Activated naive CD4-positive, alpha-beta T cell treated with anti-CD3 and anti-CD28 coated beads for 36 hours (primary cell): ENCODE measurements around the gene ZFAND3. TPM values are rescaled to one million over a fixed set of nuclear protein-coding genes. Genes with fewer than 3 reads are reported as not detected.

Experiments used
- CTCF ChIA-PET: fragments of 350-600 bp; sonication (Branson Sonifier 250); formaldehyde crosslinking; loops from one replicate; lab custom pipeline; 2021; ENCODE audit warnings: antibody characterized with exemption; lab: Charles Lee
- DNase-seq: peaks from one replicate; pipeline ENCODE4 v3.0.0-alpha.2; 2020
- H3K27ac Mint-ChIP-seq: one replicate; pipeline ENCODE4 v1.8.0; 2021; ENCODE audit warnings: mild to moderate bottlenecking, mixed read lengths
- H3K27me3 Mint-ChIP-seq: one replicate; pipeline ENCODE4 v1.8.0; 2021; ENCODE audit warnings: low read depth, mixed read lengths
- H3K36me3 Mint-ChIP-seq: one replicate; pipeline ENCODE4 v1.8.0; 2021; ENCODE audit warnings: low read depth, mixed read lengths
- H3K4me1 Mint-ChIP-seq: one replicate; pipeline ENCODE4 v1.8.0; 2021; ENCODE audit warnings: low read depth, mixed read lengths
- H3K4me3 Mint-ChIP-seq: one replicate; pipeline ENCODE4 v1.8.0; 2021; ENCODE audit warnings: mild to moderate bottlenecking, moderate library complexity, mixed read lengths
- H3K9me3 Mint-ChIP-seq: one replicate; pipeline ENCODE4 v1.8.0; 2021; ENCODE audit warnings: mixed read lengths
- intact Hi-C: fragments of 100-400 bp; cut with micrococcal nuclease; formaldehyde crosslinking; loops from one replicate; pipeline ENCODE4 v1.15.1; 2023
- total RNA-seq, 2 experiments: library from RNA; stranded (reverse); gene quantifications; one replicate each; pipeline ENCODE4 v1.2.3, GENCODE V29; 2021

The ZFAND3 gene
- total RNA-seq, 2 experiments from 2014 or later = 33.6 to 35.3 TPM

- intact Hi-C loops = loop anchor here (2.0 kb wide), 1 partner anchor 20 kb away; no protein-coding TSS in a partner anchor
- Mint-ChIP-seq H3K9me3 (no peaks in the 10 kb centered on the region), H3K4me3 (peak overlapping the region; percentile 92), H3K36me3 (peaks cover 3% of the 10 kb centered on the region), H3K27ac (peak overlapping the region; percentile 90), H3K27me3 (no peaks in the 10 kb centered on the region), H3K4me1 (peaks cover 63% of the 10 kb centered on the region)
- DNase-seq = no peak
- CTCF ChIA-PET = interaction anchor here (1.2 kb wide), 1 partner anchor 164 kb away, joined by 3 read pairs; no protein-coding TSS in a partner anchor
These were observed 1.2 kb downstream of the ZFAND3 start for GRCh38 chr6:37820718-37821079.

- intact Hi-C loops = loop anchor here (2.0 kb wide), 1 partner anchor 19 kb away; no protein-coding TSS in a partner anchor
- no peak for DNase-seq
- Mint-ChIP-seq H3K36me3 (peaks cover 3% of the 10 kb centered on the region), H3K4me1 (peaks cover 71% of the 10 kb centered on the region), H3K27ac (no peak overlapping the region), H3K9me3 (no peaks in the 10 kb centered on the region), H3K27me3 (no peaks in the 10 kb centered on the region), H3K4me3 (peak overlapping the region; percentile 92)
- CTCF ChIA-PET = no interaction called here
These were observed 1.9 kb downstream of the ZFAND3 start for GRCh38 chr6:37821446-37821845.

GRCh38 chr6:37822851-37823682, 3.5 kb downstream of the ZFAND3 start:
- Mint-ChIP-seq H3K27ac (no peak overlapping the region), H3K27me3 (no peaks in the 10 kb centered on the region), H3K4me3 (peak overlapping the region; percentile 1), H3K4me1 (peaks cover 73% of the 10 kb centered on the region), H3K9me3 (no peaks in the 10 kb centered on the region), H3K36me3 (peaks cover 3% of the 10 kb centered on the region)
- CTCF ChIA-PET = interaction anchor here (0.6 kb wide), 3 partner anchors 15 to 1042 kb away, joined by 3 to 5 read pairs (median 4); no protein-coding TSS in a partner anchor
- peak; percentile 64 for DNase-seq
- intact Hi-C loops = no loop called here

- no peaks in the 10 kb centered on the region for H3K9me3 Mint-ChIP-seq
- H3K4me3 Mint-ChIP-seq = no peak overlapping the region
- no peak overlapping the region for H3K27ac Mint-ChIP-seq
- peaks cover 69% of the 10 kb centered on the region for H3K4me1 Mint-ChIP-seq
- no peak for DNase-seq
- H3K27me3 Mint-ChIP-seq = no peaks in the 10 kb centered on the region
- CTCF ChIA-PET = interaction anchor here (0.7 kb wide), 1 partner anchor 124 kb away, joined by 3 read pairs; no protein-coding TSS in a partner anchor
- intact Hi-C loops = no loop called here
- peaks cover 3% of the 10 kb centered on the region for H3K36me3 Mint-ChIP-seq
These were observed 4.6 kb downstream of the ZFAND3 start for GRCh38 chr6:37824170-37824569.

GRCh38 chr6:37826188-37826587, 6.7 kb downstream of the ZFAND3 start:
- no peak for DNase-seq
- CTCF ChIA-PET = interaction anchor here (0.8 kb wide), 1 partner anchor 35 kb away, joined by 3 read pairs; no protein-coding TSS in a partner anchor
- no peaks in the 10 kb centered on the region for H3K27me3 Mint-ChIP-seq
- intact Hi-C loops = no loop called here
- H3K9me3 Mint-ChIP-seq = no peaks in the 10 kb centered on the region
- H3K4me1 Mint-ChIP-seq = peaks cover 74% of the 10 kb centered on the region
- H3K27ac Mint-ChIP-seq = no peak overlapping the region
- no peaks in the 10 kb centered on the region for H3K36me3 Mint-ChIP-seq
- no peak overlapping the region for H3K4me3 Mint-ChIP-seq

GRCh38 chr6:37826993-37827392, 7.5 kb downstream of the ZFAND3 start:
- Mint-ChIP-seq H3K4me3 (no peak overlapping the region), H3K4me1 (peaks cover 74% of the 10 kb centered on the region), H3K27ac (no peak overlapping the region), H3K36me3 (peaks cover 5% of the 10 kb centered on the region), H3K9me3 (no peaks in the 10 kb centered on the region), H3K27me3 (no peaks in the 10 kb centered on the region)
- no peak for DNase-seq
- intact Hi-C loops = no loop called here
- CTCF ChIA-PET = interaction anchor here (0.5 to 0.8 kb wide), 5 partner anchors 36 to 310 kb away, joined by 3 to 5 read pairs (median 3); no protein-coding TSS in a partner anchor

GRCh38 chr6:37827603-37828265, 8.2 kb downstream of the ZFAND3 start:
- Mint-ChIP-seq H3K4me3 (no peak overlapping the region), H3K27ac (no peak overlapping the region), H3K4me1 (peaks cover 72% of the 10 kb centered on the region), H3K9me3 (no peaks in the 10 kb centered on the region), H3K36me3 (peaks cover 9% of the 10 kb centered on the region), H3K27me3 (no peaks in the 10 kb centered on the region)
- CTCF ChIA-PET = interaction anchor here (0.6 kb wide), 2 partner anchors 16 to 123 kb away, joined by 3 to 7 read pairs; no protein-coding TSS in a partner anchor
- no peak for DNase-seq
- intact Hi-C loops = no loop called here

- no peak overlapping the region for H3K27ac Mint-ChIP-seq
- DNase-seq = no peak
- intact Hi-C loops = no loop called here
- peaks cover 23% of the 10 kb centered on the region for H3K36me3 Mint-ChIP-seq
- no peaks in the 10 kb centered on the region for H3K27me3 Mint-ChIP-seq
- CTCF ChIA-PET = no interaction called here
- H3K4me1 Mint-ChIP-seq = peaks cover 53% of the 10 kb centered on the region
- H3K9me3 Mint-ChIP-seq = peaks cover 6% of the 10 kb centered on the region
- no peak overlapping the region for H3K4me3 Mint-ChIP-seq
These were observed 10.7 kb downstream of the ZFAND3 start for GRCh38 chr6:37830225-37830624.

GRCh38 chr6:37831457-37831856, 11.9 kb downstream of the ZFAND3 start:
- Mint-ChIP-seq H3K36me3 (peaks cover 28% of the 10 kb centered on the region), H3K4me1 (peaks cover 53% of the 10 kb centered on the region), H3K27ac (no peak overlapping the region), H3K4me3 (no peak overlapping the region), H3K27me3 (no peaks in the 10 kb centered on the region), H3K9me3 (peaks cover 6% of the 10 kb centered on the region)
- CTCF ChIA-PET = no interaction called here
- intact Hi-C loops = no loop called here
- DNase-seq = no peak

- no peaks in the 10 kb centered on the region for H3K27me3 Mint-ChIP-seq
- CTCF ChIA-PET = no interaction called here
- intact Hi-C loops = no loop called here
- peaks cover 6% of the 10 kb centered on the region for H3K9me3 Mint-ChIP-seq
- no peak for DNase-seq
- peaks cover 32% of the 10 kb centered on the region for H3K36me3 Mint-ChIP-seq
- H3K4me1 Mint-ChIP-seq = peaks cover 42% of the 10 kb centered on the region
- no peak overlapping the region for H3K4me3 Mint-ChIP-seq
- no peak overlapping the region for H3K27ac Mint-ChIP-seq
These were observed 16.4 kb downstream of the ZFAND3 start for GRCh38 chr6:37835923-37836322.

GRCh38 chr6:37838219-37838921, 18.8 kb downstream of the ZFAND3 start:
- no peaks in the 10 kb centered on the region for H3K27me3 Mint-ChIP-seq
- H3K4me1 Mint-ChIP-seq = peaks cover 42% of the 10 kb centered on the region
- H3K36me3 Mint-ChIP-seq = peaks cover 19% of the 10 kb centered on the region
- peaks cover 6% of the 10 kb centered on the region for H3K9me3 Mint-ChIP-seq
- H3K27ac Mint-ChIP-seq = no peak overlapping the region
- intact Hi-C loops = no loop called here
- CTCF ChIA-PET = interaction anchor here (0.6 kb wide), 1 partner anchor 15 kb away, joined by 4 read pairs; no protein-coding TSS in a partner anchor
- DNase-seq = no peak
- H3K4me3 Mint-ChIP-seq = no peak overlapping the region
